Mesenchymal stem cell (in vitro differentiated cells and primary cell): ENCODE data around the gene NOP58.

Experiments
- DNase-seq: peaks from one replicate; pipeline ENCODE4 v3.0.0-alpha.2; 2013
- H2AFZ ChIP-seq: one replicate; pipeline ENCODE4 v1.6.1; 2013; ENCODE audit warnings: low read depth, mild to moderate bottlenecking, control low read depth, inconsistent platforms, low read length, moderate library complexity
- H2AK5ac ChIP-seq: 2 replicates; pipeline ENCODE4 v1.6.1; 2013; ENCODE audit warnings: low read length, moderate library complexity, mild to moderate bottlenecking, inconsistent platforms; ENCODE audit not compliant: severe bottlenecking
- H2BK120ac ChIP-seq: one replicate; pipeline ENCODE4 v1.6.1; 2013; ENCODE audit warnings: low read depth, mild to moderate bottlenecking, inconsistent platforms, low read length, moderate library complexity
- H2BK12ac ChIP-seq, 2 experiments: one replicate each; pipeline ENCODE4 v1.6.1; 2013; ENCODE audit warnings: inconsistent platforms in 2 of 2, low read length in 2 of 2, mild to moderate bottlenecking in 2 of 2, moderate library complexity in 2 of 2, control low read depth in 1 of 2
- H2BK15ac ChIP-seq: one replicate; pipeline ENCODE4 v1.6.1; 2013; ENCODE audit warnings: mild to moderate bottlenecking, low read depth, inconsistent platforms; ENCODE audit not compliant: poor library complexity, severe bottlenecking
- H2BK5ac ChIP-seq: 2 replicates; pipeline ENCODE4 v1.6.1; 2013; ENCODE audit warnings: low read depth, mild to moderate bottlenecking, low read length, control low read depth, inconsistent platforms; ENCODE audit not compliant: poor library complexity, severe bottlenecking
- H3K14ac ChIP-seq, 2 experiments: one replicate each; pipeline ENCODE4 v1.6.1; 2013; ENCODE audit warnings: inconsistent platforms in 2 of 2, low read length in 2 of 2, control low read depth in 1 of 2, mild to moderate bottlenecking in 1 of 2, moderate library complexity in 1 of 2
- H3K18ac ChIP-seq, 2 experiments: one replicate each; pipeline ENCODE4 v1.6.1; 2013; ENCODE audit warnings: inconsistent platforms in 2 of 2, low read length in 2 of 2, control low read depth in 1 of 2, low read depth in 1 of 2, mild to moderate bottlenecking in 1 of 2
- H3K23ac ChIP-seq, 2 experiments: one replicate each; pipeline ENCODE4 v1.6.1; 2013; ENCODE audit warnings: inconsistent platforms in 2 of 2, low read length in 2 of 2, mild to moderate bottlenecking in 2 of 2, moderate library complexity in 2 of 2, control low read depth in 1 of 2
- H3K27ac ChIP-seq: 2 replicates; pipeline ENCODE4 v1.5.1; 2013; ENCODE audit warnings: mild to moderate bottlenecking, moderate library complexity, low read length, control low read depth, inconsistent platforms; ENCODE audit not compliant: poor library complexity, severe bottlenecking
- H3K27me3 ChIP-seq, 2 experiments: 2 replicates each; pipeline versions ENCODE4 v1.6.1 to v1.7.0; 2013; ENCODE audit warnings: low read length in 2 of 2, mild to moderate bottlenecking in 2 of 2, moderate library complexity in 2 of 2, control low read depth in 1 of 2, inconsistent platforms in 1 of 2; ENCODE audit not compliant: control insufficient read depth in 1 of 2, insufficient read depth in 1 of 2
- H3K36me3 ChIP-seq, 2 experiments: 2 replicates each; pipeline versions ENCODE4 v1.6.1 to v1.7.0; 2013; ENCODE audit warnings: low read length in 2 of 2, control low read depth in 1 of 2, inconsistent platforms in 1 of 2, low read depth in 1 of 2, mild to moderate bottlenecking in 1 of 2; ENCODE audit not compliant: insufficient read depth in 2 of 2, control insufficient read depth in 1 of 2
- H3K4ac ChIP-seq, 2 experiments: one replicate each; pipeline ENCODE4 v1.6.1; 2013; ENCODE audit warnings: inconsistent platforms in 2 of 2, low read length in 2 of 2, mild to moderate bottlenecking in 2 of 2, moderate library complexity in 2 of 2, control low read depth in 1 of 2, low read depth in 1 of 2
- H3K4me1 ChIP-seq: 2 replicates; pipeline ENCODE4 v1.6.1; 2013; ENCODE audit warnings: low read depth, low read length, control low read depth; ENCODE audit not compliant: control insufficient read depth, insufficient read depth
- H3K4me2 ChIP-seq: 2 replicates; pipeline ENCODE4 v1.6.1; 2013; ENCODE audit warnings: low read length, mild to moderate bottlenecking, inconsistent platforms; ENCODE audit not compliant: poor library complexity, severe bottlenecking
- H3K4me3 ChIP-seq, 2 experiments: 2 replicates each; pipeline versions ENCODE4 v1.5.1 to v1.7.0; 2013; ENCODE audit warnings: low read length in 2 of 2, mild to moderate bottlenecking in 2 of 2, control low read depth in 1 of 2, low read depth in 1 of 2; ENCODE audit not compliant: insufficient read depth in 1 of 2
- H3K79me1 ChIP-seq: replicated peaks from 2 replicates; pipeline ENCODE4 v1.6.1; 2013; ENCODE audit warnings: mild to moderate bottlenecking, control low read depth, low read length, inconsistent platforms; ENCODE audit not compliant: poor library complexity, severe bottlenecking
- H3K9ac ChIP-seq: 2 replicates; pipeline ENCODE4 v1.7.0; 2013; ENCODE audit warnings: mild to moderate bottlenecking, low read length, moderate library complexity
- H3K9me3 ChIP-seq: 2 replicates; pipeline ENCODE4 v1.7.0; 2013; ENCODE audit warnings: mild to moderate bottlenecking, low read length; ENCODE audit not compliant: control insufficient read depth
- H4K8ac ChIP-seq: one replicate; pipeline ENCODE4 v1.6.1; 2013; ENCODE audit warnings: inconsistent platforms, mild to moderate bottlenecking, low read length, moderate library complexity
- H4K91ac ChIP-seq: one replicate; pipeline ENCODE4 v1.6.1; 2013; ENCODE audit warnings: mild to moderate bottlenecking, low read length, inconsistent platforms
- WGBS: methylation state at CpG from one replicate; pipeline ENCODE4 v1.1.7; 2013; ENCODE audit warnings: mixed read lengths; 5-methylcytosine and 5-hydroxymethylcytosine counted together

The NOP58 gene

GRCh38 chr2:202289394-202290204 is 24.0 kb downstream of the NOP58 start:
- H3K4me2 ChIP-seq: no peak overlapping the region
- no peak overlapping the region for H2BK120ac ChIP-seq
- no peak for DNase-seq
- H3K27me3 ChIP-seq: no peaks in the 10 kb centered on the region
- H2AFZ ChIP-seq: no peak overlapping the region
- no peak overlapping the region for H3K14ac ChIP-seq
- 92% methylated on average over 4 of the region's 9 CpGs for WGBS
- H3K4me1 ChIP-seq: peaks cover 3% of the 10 kb centered on the region
- H3K9ac ChIP-seq: no peak overlapping the region
- no peak overlapping the region for H3K4me3 ChIP-seq
- no peak overlapping the region for H3K18ac ChIP-seq
- H3K4ac ChIP-seq: no peak overlapping the region
- H2BK5ac ChIP-seq: no peak overlapping the region
- peaks cover 21% of the 10 kb centered on the region for H3K79me1 ChIP-seq
- no peak overlapping the region for H3K27ac ChIP-seq
- H2BK15ac ChIP-seq: no peak overlapping the region
- no peak overlapping the region for H4K91ac ChIP-seq
- no peak overlapping the region for H2BK12ac ChIP-seq
- H3K23ac ChIP-seq: no peak overlapping the region
- no peaks in the 10 kb centered on the region for H3K9me3 ChIP-seq
- H4K8ac ChIP-seq: no peak overlapping the region
- peaks cover 30 to 93% of the 10 kb centered on the region in 2 experiments for H3K36me3 ChIP-seq
- H2AK5ac ChIP-seq: no peak overlapping the region

- H3K4ac ChIP-seq: no peak overlapping the region
- H3K9ac ChIP-seq: no peak overlapping the region
- H2BK15ac ChIP-seq: no peak overlapping the region
- H2BK12ac ChIP-seq: no peak overlapping the region
- WGBS: 79% methylated on average over 3 of the region's 3 CpGs
- H3K27ac ChIP-seq: no peak overlapping the region
- H3K27me3 ChIP-seq: no peaks in the 10 kb centered on the region
- H2BK120ac ChIP-seq: no peak overlapping the region
- no peak overlapping the region for H2AK5ac ChIP-seq
- no peak overlapping the region for H3K18ac ChIP-seq
- no peak overlapping the region for H2BK5ac ChIP-seq
- no peak overlapping the region for H4K91ac ChIP-seq
- H3K14ac ChIP-seq: no peak overlapping the region
- peaks cover 17% of the 10 kb centered on the region for H3K79me1 ChIP-seq
- peaks cover 24 to 90% of the 10 kb centered on the region in 2 experiments for H3K36me3 ChIP-seq
- H3K4me3 ChIP-seq: no peak overlapping the region
- H4K8ac ChIP-seq: no peak overlapping the region
- no peak overlapping the region for H3K23ac ChIP-seq
- no peak for DNase-seq
- no peaks in the 10 kb centered on the region for H3K9me3 ChIP-seq
- no peak overlapping the region for H2AFZ ChIP-seq
- H3K4me1 ChIP-seq: peaks cover 3% of the 10 kb centered on the region
- H3K4me2 ChIP-seq: no peak overlapping the region
These were observed 24.8 kb downstream of the NOP58 start for GRCh38 chr2:202290316-202290715.

- Histone ChIP-seq H3K4ac (no peak overlapping the region), H4K91ac (no peak overlapping the region), H3K4me2 (no peak overlapping the region), H4K8ac (no peak overlapping the region), H2BK5ac (no peak overlapping the region), H2AFZ (no peak overlapping the region), H3K27ac (no peak overlapping the region), H3K18ac (no peak overlapping the region), H3K14ac (no peak overlapping the region), H3K9ac (no peak overlapping the region), H2BK15ac (no peak overlapping the region), H3K4me1 (peaks cover 3% of the 10 kb centered on the region), H2BK120ac (no peak overlapping the region), H2AK5ac (no peak overlapping the region), H3K4me3 (no peak overlapping the region), H2BK12ac (no peak overlapping the region), H3K79me1 (peaks cover 17% of the 10 kb centered on the region), H3K27me3 (no peaks in the 10 kb centered on the region), H3K23ac (no peak overlapping the region), H3K36me3 (peaks cover 22 to 92% of the 10 kb centered on the region in 2 experiments), H3K9me3 (no peaks in the 10 kb centered on the region)
- DNase-seq: no peak
- WGBS: no CpG with 5 or more reads among the region's 1 CpG
These were observed 25.4 kb downstream of the NOP58 start for GRCh38 chr2:202290970-202291369.

- Histone ChIP-seq H3K4ac (no peak overlapping the region), H3K14ac (no peak overlapping the region), H3K4me3 (no peak overlapping the region), H2AK5ac (no peak overlapping the region), H3K9me3 (no peaks in the 10 kb centered on the region), H3K18ac (no peak overlapping the region), H3K4me2 (no peak overlapping the region), H3K9ac (no peak overlapping the region), H2BK5ac (no peak overlapping the region), H4K91ac (no peak overlapping the region), H3K23ac (no peak overlapping the region), H2BK15ac (no peak overlapping the region), H3K79me1 (peaks cover 8% of the 10 kb centered on the region), H3K27ac (no peak overlapping the region), H3K27me3 (no peaks in the 10 kb centered on the region), H2BK120ac (no peak overlapping the region), H4K8ac (no peak overlapping the region), H3K36me3 (peaks cover 15 to 94% of the 10 kb centered on the region in 2 experiments), H2AFZ (no peak overlapping the region), H3K4me1 (no peaks in the 10 kb centered on the region), H2BK12ac (no peak overlapping the region)
- no CpG with 5 or more reads among the region's 1 CpG for WGBS
- DNase-seq: no peak
These were observed 34.1 kb downstream of the NOP58 start for GRCh38 chr2:202299712-202300111.
